A549 treated with Mapracorat at 1 μM for 4 hours (cell line): ENCODE measurements around the gene BTBD1. TPM values are rescaled to one million over a fixed set of nuclear protein-coding genes. Genes with fewer than 3 reads are reported as not detected.

Experiments used
- total RNA-seq: library from RNA; stranded (reverse); fragments of 200-300 nt; extraction: Qiagen RNA extraction; gene quantifications from 5 replicates; pipeline ENCODE4 v1.2.3, GENCODE V29; 2022

The BTBD1 gene
- 47.2 to 61.0 TPM (median 56.2 TPM) in 5 replicates for total RNA-seq

DNA sequence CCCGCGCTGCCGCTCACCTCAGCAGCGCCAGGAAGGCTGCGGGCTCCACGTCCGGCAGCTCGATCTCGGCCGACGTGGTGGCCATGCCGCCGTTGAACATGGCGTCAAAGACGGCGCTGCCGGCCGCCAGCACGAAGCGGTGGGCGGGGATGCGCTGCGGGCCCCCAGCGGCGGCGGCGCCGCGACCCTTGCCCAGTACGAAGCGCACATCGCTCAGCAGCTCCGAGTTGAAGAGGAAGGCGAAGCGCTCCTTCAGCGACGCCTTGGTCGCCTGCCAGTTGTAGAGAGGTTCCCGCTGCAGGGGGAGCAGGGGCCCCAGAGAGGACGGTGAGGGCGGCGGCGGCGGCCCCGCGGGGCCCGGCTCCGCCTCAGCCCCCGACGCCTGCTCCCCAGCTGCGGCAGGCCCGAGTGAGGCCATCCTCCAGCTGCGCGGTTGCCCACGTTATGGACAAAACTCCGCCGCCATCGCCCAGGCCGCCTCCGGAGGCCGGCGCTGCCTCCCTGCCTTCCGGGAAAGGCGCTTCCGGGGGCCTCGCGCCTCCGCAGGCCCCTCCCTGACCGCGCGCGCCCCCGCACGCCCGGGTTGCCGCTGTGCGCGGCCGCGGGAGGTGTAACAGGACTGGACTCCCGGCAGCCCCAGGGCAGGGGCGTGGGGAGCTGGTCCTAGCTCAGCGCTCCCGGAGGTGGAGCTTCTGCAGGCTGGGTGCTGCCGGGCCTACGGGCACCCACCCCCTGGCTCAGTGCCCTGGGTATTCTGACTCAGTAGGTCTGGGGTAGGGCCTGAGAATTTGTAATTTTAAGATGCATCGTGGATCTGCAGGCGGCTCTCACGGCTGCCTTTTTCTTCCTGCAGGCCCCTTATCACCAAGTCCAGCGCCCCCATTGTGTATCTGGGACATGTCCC, at the start of gene BTBD1:
TSS of gene BTBD1 (minus strand) at position 519 of the 904 bp plus-strand sequence. CDS start at position 418, 101 bp downstream.

DNA sequence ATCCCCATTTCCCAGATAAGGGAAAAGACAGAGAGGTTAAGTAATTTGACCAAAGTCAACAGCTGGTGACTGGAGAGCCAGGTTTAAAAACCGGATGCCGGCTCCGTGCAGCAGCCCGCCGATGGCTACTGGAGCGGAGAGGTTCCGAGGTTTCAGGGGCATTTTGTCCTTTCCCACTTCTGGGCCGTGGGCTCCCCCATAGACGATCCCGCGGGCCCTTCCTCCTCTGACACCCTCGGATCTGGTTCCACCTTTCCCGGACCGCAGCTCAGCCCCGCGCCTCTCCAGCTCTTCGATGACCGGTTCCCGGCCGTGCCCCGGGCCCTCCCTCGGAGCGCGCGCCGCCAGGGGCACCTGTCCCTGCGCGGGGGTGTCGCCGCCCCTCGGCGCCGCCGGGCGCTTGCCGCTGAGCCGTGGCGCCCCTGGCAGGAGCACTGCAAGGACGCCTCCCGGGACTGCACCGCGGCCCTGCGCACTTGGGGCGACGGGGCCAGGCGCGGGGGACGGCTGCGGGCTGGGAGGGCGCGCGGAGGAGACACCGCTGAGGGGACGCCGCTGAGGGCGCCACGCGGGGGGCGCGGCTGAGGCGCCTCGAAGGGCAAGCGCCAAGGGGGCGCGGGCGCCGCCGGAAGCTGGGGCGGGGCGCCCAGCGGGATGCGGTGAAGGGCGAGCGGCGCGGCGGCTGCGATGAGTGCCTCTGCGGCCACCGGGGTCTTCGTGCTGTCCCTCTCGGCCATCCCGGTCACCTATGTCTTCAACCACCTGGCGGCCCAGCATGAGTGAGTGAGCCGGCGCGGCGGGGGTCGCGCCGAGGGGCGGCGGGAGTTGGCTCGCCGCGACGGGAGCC, 40.2 kb upstream of the BTBD1 start, which contains the start of gene TM6SF1:
TSS of gene TM6SF1 (plus strand) at position 652 of the 847 bp plus-strand sequence. CDS start at position 688, 36 bp downstream.

DNA sequence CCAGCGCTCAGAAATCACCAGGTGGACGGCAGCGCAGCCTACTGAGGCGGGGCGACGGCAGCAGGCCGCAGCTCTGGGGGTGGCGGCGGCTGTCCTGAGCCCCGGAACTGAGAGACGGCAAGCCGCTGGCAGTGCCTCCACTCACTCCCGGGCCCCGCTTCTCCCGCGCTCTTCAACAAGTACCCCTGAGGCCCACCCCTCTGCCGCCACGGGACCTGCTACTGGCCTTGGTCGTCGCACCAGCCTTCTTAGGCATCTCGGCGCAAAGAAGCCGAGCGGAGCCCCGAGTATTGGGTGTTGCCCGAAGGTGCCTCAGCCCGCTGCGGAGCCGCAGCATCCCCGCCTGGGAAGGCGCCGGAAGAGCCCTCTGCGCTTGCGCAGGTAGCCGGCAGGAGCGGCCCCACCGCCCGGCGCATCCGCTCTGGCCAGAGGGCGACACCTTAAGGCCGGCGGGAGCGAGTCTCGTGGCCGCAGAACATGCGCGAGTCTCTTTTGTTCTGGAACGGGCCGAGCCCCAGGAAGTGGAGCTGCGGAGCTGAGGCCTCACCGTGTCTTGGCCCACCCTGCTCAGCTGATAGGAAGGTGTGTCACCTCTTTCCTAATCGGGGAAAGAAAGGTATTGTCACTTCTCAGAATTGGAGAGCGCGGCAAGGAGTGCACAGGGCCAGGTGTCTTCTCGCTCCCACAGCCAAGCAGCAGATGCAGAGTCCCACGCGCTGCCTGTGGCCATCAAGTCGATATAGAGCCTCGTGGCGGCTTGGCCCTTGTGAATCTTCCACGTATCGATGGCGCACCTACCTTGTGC, 55.6 kb downstream of the BTBD1 start, which contains the start of gene C15orf40:
TSS of gene C15orf40 (minus strand) at position 369 of the 805 bp plus-strand sequence. CDS start at position 337, 32 bp downstream.

DNA sequence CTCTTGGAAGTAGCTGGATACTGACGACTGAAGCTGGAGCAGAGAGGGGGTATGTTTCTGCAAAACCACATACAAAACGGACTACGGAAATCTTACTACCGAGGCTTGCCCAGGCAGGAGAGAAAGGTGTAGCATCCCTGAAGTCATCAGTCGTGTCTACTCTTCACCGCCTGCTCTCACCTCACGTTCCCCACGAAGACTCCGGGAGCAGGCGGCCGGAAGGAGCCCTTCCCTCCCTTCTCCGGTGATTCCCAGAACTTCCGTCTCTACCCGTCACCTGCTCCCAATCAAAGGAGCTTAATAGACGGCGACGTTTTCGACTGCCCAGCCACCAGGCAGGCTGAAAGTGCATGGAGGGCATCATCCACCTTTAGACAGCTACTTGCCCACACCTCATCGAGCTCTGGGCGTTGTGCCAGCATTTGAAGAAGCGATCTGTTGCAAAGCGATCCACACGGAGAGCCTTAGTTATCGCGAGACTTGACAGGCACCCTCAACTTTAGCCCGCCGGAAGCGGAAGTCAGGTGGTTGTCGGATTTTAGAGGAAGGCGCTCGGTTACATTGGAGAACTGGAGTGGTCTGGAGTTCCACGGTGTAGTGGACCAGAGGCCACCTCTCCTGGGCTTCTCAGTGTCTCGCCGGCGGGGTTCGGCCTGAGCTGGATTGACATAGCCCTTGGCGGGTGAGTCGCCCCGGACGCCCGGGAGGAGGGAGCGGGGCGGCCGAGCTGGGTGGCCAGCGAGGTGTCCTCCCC, 81.2 kb downstream of the BTBD1 start, which contains the start of gene RAMAC:
TSS of gene RAMAC (plus strand) at position 523 of the 754 bp plus-strand sequence. CDS start 2,809 bp downstream, outside the sequence.

Other genes with a start within 250 kb of the BTBD1 start
- 14.0 to 17.9 TPM (median 16.8 TPM) in 5 replicates for gene HOMER2, start 114.5 kb downstream of the BTBD1 start, total RNA-seq
- gene RAMAC, start 81.0 kb downstream of the BTBD1 start, total RNA-seq = 41.5 to 63.9 TPM (median 42.8 TPM) in 5 replicates
- 44.6 to 50.6 TPM (median 48.6 TPM) in 5 replicates for gene C15orf40, start 55.6 kb downstream of the BTBD1 start, total RNA-seq
- not detected in 5 replicates for gene TM6SF1, start 40.4 kb upstream of the BTBD1 start, total RNA-seq
- gene HDGFL3, start 140.6 kb upstream of the BTBD1 start, total RNA-seq = 43.4 to 70.7 TPM (median 54.8 TPM) in 5 replicates
- 0.72 to 0.95 TPM (median 0.76 TPM) in 5 replicates for gene BNC1, start 217.4 kb upstream of the BTBD1 start, total RNA-seq